Ascending aorta (tissue), 2 donors: ENCODE results near the gene GSPT1. TPM values are rescaled to one million over a fixed set of nuclear protein-coding genes. Genes with fewer than 3 reads are reported as not detected.

ENCODE experiments used
- DNase-seq, 2 donors: peaks; one replicate each; pipeline ENCODE4 v3.0.0-alpha.2; 2019; ENCODE audit warnings: low spot score in 2 of 2
- H3K27ac ChIP-seq, 2 donors: fragments of 200-600 bp; sonication (generic); one replicate each; pipeline ENCODE4 v1.5.1; 2016 to 2017; ENCODE audit warnings: mild to moderate bottlenecking in 1 of 2
- H3K27me3 ChIP-seq: fragments of 200-600 bp; sonication (generic); one replicate; pipeline ENCODE4 v1.5.1; 2017
- H3K36me3 ChIP-seq, 2 donors: fragments of 200-600 bp; sonication (generic); one replicate each; pipeline ENCODE4 v1.5.1; 2016
- H3K4me1 ChIP-seq, 2 donors: fragments of 200-600 bp; sonication (generic); one replicate each; pipeline ENCODE4 v1.5.1; 2016 to 2017; ENCODE audit warnings: mild to moderate bottlenecking in 1 of 2
- H3K4me3 ChIP-seq, 2 donors: fragments of 200-600 bp; sonication (generic); one replicate each; pipeline ENCODE4 v1.5.1; 2016 to 2017; ENCODE audit warnings: mild to moderate bottlenecking in 1 of 2
- H3K9me3 ChIP-seq, 2 donors: fragments of 200-600 bp; sonication (generic); one replicate each; pipeline ENCODE4 v1.5.1; 2016
- intact Hi-C: fragments of 100-400 bp; cut with DNase I; formaldehyde crosslinking; loops from one replicate; pipeline ENCODE4 v1.15.1; 2023
- total RNA-seq: library from RNA; depleted of rRNA; stranded (reverse); fragments of >200 nt; gene quantifications from one replicate; pipeline ENCODE4 v1.1.0, GENCODE V29; 2016
- TF ChIP-seq, protein P1 (sequence below), 3 experiments: fragments of 200-600 bp in 2 of 3; fragments of 450-650 bp in 1 of 3; sonication (generic) in 2 of 3; IDR thresholded peaks; one replicate each; pipeline ENCODE4 v1.5.1; 2016 to 2019; ENCODE audit warnings: antibody characterized with exemption in 3 of 3, mild to moderate bottlenecking in 1 of 3, moderate library complexity in 1 of 3

Gene GSPT1
- total RNA-seq, 1 donor from 2014 or later = 56.3 TPM

DNA sequence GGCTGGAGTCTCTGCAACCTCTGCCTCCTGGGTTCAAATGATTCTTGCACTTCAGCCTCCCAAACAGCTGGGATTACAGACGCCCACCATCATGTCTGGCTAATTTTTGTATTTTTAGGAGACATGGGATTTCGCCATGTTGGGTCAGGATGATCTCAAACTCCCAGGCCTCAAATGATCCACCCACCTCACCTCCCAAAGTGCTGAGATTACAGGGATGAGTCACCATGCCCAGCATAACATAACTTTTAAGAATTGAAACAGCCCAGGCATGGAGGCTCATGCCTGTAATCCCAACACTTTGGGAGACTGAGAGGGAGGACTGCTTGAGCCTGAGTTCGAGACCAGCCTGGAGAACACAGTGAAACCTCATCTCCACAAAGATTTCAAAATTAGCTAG is 66.9 kb downstream of the GSPT1 start:
- Histone ChIP-seq H3K36me3 (peaks cover 51 to 57% of the 10 kb centered on the region in 2 donors), H3K9me3 (no peaks in the 10 kb centered on the region), H3K4me3 (no peak overlapping the region), H3K4me1 (peaks cover 0 to 17% of the 10 kb centered on the region in 2 donors), H3K27me3 (no peaks in the 10 kb centered on the region), H3K27ac (no peak overlapping the region)
- TF ChIP-seq, protein P1, sequence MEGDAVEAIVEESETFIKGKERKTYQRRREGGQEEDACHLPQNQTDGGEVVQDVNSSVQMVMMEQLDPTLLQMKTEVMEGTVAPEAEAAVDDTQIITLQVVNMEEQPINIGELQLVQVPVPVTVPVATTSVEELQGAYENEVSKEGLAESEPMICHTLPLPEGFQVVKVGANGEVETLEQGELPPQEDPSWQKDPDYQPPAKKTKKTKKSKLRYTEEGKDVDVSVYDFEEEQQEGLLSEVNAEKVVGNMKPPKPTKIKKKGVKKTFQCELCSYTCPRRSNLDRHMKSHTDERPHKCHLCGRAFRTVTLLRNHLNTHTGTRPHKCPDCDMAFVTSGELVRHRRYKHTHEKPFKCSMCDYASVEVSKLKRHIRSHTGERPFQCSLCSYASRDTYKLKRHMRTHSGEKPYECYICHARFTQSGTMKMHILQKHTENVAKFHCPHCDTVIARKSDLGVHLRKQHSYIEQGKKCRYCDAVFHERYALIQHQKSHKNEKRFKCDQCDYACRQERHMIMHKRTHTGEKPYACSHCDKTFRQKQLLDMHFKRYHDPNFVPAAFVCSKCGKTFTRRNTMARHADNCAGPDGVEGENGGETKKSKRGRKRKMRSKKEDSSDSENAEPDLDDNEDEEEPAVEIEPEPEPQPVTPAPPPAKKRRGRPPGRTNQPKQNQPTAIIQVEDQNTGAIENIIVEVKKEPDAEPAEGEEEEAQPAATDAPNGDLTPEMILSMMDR (IDR thresholded peaks at IDR 0.05) = no peak
- no peak for DNase-seq
- intact Hi-C loops = no loop called here

DNA sequence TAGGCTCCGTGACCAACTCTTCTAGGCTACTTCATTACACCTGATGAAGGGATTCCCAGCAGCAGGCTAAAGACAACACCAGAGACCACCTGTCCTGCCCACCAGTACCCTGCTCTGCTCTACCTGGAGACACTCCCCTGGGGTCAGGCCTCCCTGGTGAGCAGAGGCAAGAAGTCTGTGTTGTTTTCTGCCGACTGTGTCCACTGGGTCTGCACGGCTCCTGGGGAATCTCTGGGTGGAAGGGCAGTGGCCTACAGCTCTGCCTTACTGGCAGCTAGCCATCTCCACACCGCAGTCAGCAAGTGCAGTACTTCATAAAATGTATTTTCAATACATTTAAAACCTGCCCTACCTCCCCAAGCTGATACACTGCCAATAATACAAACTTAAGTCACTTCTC is 71.3 kb downstream of the GSPT1 start:
- no peak overlapping the region for H3K4me3 ChIP-seq
- H3K27me3 ChIP-seq = no peaks in the 10 kb centered on the region
- H3K27ac ChIP-seq = no peak overlapping the region
- DNase-seq = no peak
- TF ChIP-seq, protein P1 (IDR thresholded peaks at IDR 0.05) = no peak
- H3K9me3 ChIP-seq = no peaks in the 10 kb centered on the region
- H3K4me1 ChIP-seq = no peaks in the 10 kb centered on the region
- H3K36me3 ChIP-seq = peaks cover 89 to 98% of the 10 kb centered on the region in 2 donors
- intact Hi-C loops = no loop called here

DNA sequence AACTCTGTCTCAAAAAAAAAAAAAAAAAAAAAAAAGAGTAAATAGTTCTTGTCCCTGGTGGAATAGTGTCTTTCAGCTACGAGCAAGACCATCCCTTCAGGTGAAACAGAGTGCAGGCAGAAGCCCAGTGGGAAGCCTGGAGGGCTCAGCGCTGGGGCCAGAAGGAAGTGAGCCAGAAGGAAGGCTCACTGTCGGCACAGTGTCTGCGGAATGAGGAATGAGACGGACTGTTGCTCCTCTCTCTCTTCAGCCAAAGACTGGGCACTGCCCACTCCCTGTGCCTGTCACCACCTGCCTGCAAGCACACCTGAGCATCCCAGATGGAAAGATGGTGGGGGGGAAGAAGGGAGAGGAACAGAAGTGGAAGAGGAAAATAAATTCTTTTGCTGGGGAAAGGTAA is 71.9 kb downstream of the GSPT1 start:
- H3K9me3 ChIP-seq = no peaks in the 10 kb centered on the region
- H3K36me3 ChIP-seq = peaks cover 93 to 98% of the 10 kb centered on the region in 2 donors
- H3K27me3 ChIP-seq = no peaks in the 10 kb centered on the region
- H3K4me3 ChIP-seq = no peak overlapping the region
- no peaks in the 10 kb centered on the region for H3K4me1 ChIP-seq
- H3K27ac ChIP-seq = no peak overlapping the region
- intact Hi-C loops = no loop called here
- no peak for DNase-seq
- TF ChIP-seq, protein P1 (IDR thresholded peaks at IDR 0.05) = no peak

DNA sequence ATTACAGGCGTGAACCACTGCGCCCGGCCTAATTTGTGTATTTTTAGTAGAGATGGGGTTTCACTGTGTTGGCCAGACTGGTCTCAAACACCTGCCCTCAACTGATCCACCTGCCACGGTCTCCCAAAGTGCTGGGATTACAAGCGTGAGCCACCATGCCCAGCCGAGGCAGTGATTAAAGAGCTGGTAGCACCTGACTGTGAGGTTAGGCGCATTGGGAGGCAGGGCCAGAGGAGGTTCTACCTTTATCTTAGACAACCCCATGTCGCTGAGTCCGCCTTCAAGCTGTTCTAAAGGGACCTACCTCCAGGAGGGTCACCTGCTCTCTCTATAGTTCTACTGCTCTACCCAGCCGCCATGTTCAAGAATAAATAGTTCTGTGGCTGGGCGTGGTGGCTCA is 72.5 kb downstream of the GSPT1 start:
- DNase-seq = no peak

DNA sequence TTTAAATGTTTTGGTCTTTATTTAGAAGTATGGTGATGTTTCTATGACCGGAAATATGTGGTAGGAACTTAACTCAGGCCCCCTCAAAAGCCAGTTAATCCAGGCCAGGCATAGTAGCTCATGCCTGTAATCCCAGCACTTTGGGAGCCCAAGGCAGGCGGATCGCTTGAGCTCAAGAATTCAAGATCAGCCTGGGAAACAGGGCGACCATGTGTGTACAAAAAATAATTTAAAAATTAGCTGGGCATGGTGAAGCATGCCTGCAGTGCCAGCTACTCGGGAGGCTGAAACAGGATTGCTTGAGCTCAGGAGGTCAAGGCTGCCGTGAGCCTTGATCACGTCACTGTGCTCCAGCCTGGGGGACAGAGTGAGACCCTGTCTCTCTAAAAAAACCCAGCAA is 74.7 kb downstream of the GSPT1 start:
- TF ChIP-seq, protein P1 (IDR thresholded peaks at IDR 0.05) = no peak
- intact Hi-C loops = no loop called here
- no peak for DNase-seq
- peaks cover 85 to 91% of the 10 kb centered on the region in 2 donors for H3K36me3 ChIP-seq
- no peaks in the 10 kb centered on the region for H3K9me3 ChIP-seq
- no peak overlapping the region for H3K4me3 ChIP-seq
- H3K27ac ChIP-seq = no peak overlapping the region
- H3K4me1 ChIP-seq = peaks cover 3 to 11% of the 10 kb centered on the region in 2 donors
- H3K27me3 ChIP-seq = no peaks in the 10 kb centered on the region

More for the DNA sequence above, 72.5 kb downstream of the GSPT1 start:
- no peak overlapping the region for H3K4me3 ChIP-seq
- H3K4me1 ChIP-seq = no peaks in the 10 kb centered on the region
- no peaks in the 10 kb centered on the region for H3K9me3 ChIP-seq
- no peak overlapping the region for H3K27ac ChIP-seq
- H3K27me3 ChIP-seq = no peaks in the 10 kb centered on the region
- intact Hi-C loops = no loop called here
- TF ChIP-seq, protein P1 (IDR thresholded peaks at IDR 0.05) = no peak
- peaks cover 93 to 98% of the 10 kb centered on the region in 2 donors for H3K36me3 ChIP-seq
